HG03442 (cell line): ENCODE measurements around the gene TMPRSS4.

Experiments
- ATAC-seq: cut with Tn5 transposase; IDR thresholded peaks from one replicate; pipeline ENCODE4 v1.9.1; 2021; ENCODE audit warnings: mild to moderate bottlenecking, moderate library complexity; ENCODE audit not compliant: unreplicated experiment

Gene TMPRSS4

GRCh38 chr11:118152020-118152551, 75.2 kb downstream of the TMPRSS4 start:
- no peak for ATAC-seq

- no peak for ATAC-seq
These were observed 75.9 kb downstream of the TMPRSS4 start, which contains the start of gene SCN4B for GRCh38 chr11:118152552-118153471. Gene SCN4B, minus strand, starts transcription at chr11:118152823. Its CDS starts 150 bp downstream, at chr11:118152673.

GRCh38 chr11:118153516-118153915, 76.6 kb downstream of the TMPRSS4 start:
- no peak for ATAC-seq

GRCh38 chr11:118153976-118154375, 77.1 kb downstream of the TMPRSS4 start:
- no peak for ATAC-seq

- no peak for ATAC-seq
These were observed 77.8 kb downstream of the TMPRSS4 start for GRCh38 chr11:118154641-118155040.

GRCh38 chr11:118155776-118156530, 79.1 kb downstream of the TMPRSS4 start:
- no peak for ATAC-seq

GRCh38 chr11:118156531-118157185, 79.8 kb downstream of the TMPRSS4 start:
- no peak for ATAC-seq

- ATAC-seq: no peak
These were observed 80.5 kb downstream of the TMPRSS4 start for GRCh38 chr11:118157186-118157895.

- ATAC-seq: no peak
These were observed 84.9 kb downstream of the TMPRSS4 start for GRCh38 chr11:118161786-118162185.

- ATAC-seq: no peak
These were observed 86.0 kb downstream of the TMPRSS4 start for GRCh38 chr11:118162846-118163245.

GRCh38 chr11:118163494-118163893, 86.6 kb downstream of the TMPRSS4 start:
- no peak for ATAC-seq

GRCh38 chr11:118164885-118165284, 88.0 kb downstream of the TMPRSS4 start:
- ATAC-seq: no peak

GRCh38 chr11:118166641-118167040, 89.8 kb downstream of the TMPRSS4 start:
- ATAC-seq: no peak

GRCh38 chr11:118167253-118167652, 90.4 kb downstream of the TMPRSS4 start:
- no peak for ATAC-seq

GRCh38 chr11:118167906-118168305, 91.0 kb downstream of the TMPRSS4 start:
- ATAC-seq: no peak

GRCh38 chr11:118168316-118168715, 91.4 kb downstream of the TMPRSS4 start:
- no peak for ATAC-seq

GRCh38 chr11:118168751-118169150, 91.9 kb downstream of the TMPRSS4 start:
- no peak for ATAC-seq

GRCh38 chr11:118169300-118170140, 92.6 kb downstream of the TMPRSS4 start:
- ATAC-seq: no peak

- ATAC-seq: no peak
These were observed 93.4 kb downstream of the TMPRSS4 start for GRCh38 chr11:118170231-118170630.
